HG02610 (cell line): Measurements from ENCODE around the gene EFTUD2.

Experiments
- ATAC-seq: cut with Tn5 transposase; IDR thresholded peaks from one replicate; pipeline ENCODE4 v1.9.1; 2021; ENCODE audit warnings: mild to moderate bottlenecking, moderate library complexity; ENCODE audit not compliant: unreplicated experiment

Gene EFTUD2

GRCh38 chr17:44889003-44889402 is 10.2 kb downstream of the EFTUD2 start:
- ATAC-seq: no peak

GRCh38 chr17:44887971-44888954 is 11.0 kb downstream of the EFTUD2 start:
- ATAC-seq: no peak

- no peak for ATAC-seq
Observed at GRCh38 chr17:44887016-44887415, 12.2 kb downstream of the EFTUD2 start.

- no peak for ATAC-seq
Observed at GRCh38 chr17:44884941-44885340, 14.3 kb downstream of the EFTUD2 start.

GRCh38 chr17:44881145-44881544 is 18.1 kb downstream of the EFTUD2 start:
- ATAC-seq: no peak

- ATAC-seq: no peak
Observed at GRCh38 chr17:44880062-44880461, 19.2 kb downstream of the EFTUD2 start.

- ATAC-seq: no peak
Observed at GRCh38 chr17:44879376-44879775, 19.9 kb downstream of the EFTUD2 start.

- ATAC-seq: no peak
Observed at GRCh38 chr17:44878627-44879221, 20.5 kb downstream of the EFTUD2 start.

- no peak for ATAC-seq
Observed at GRCh38 chr17:44877121-44877520, 22.1 kb downstream of the EFTUD2 start.

- no peak for ATAC-seq
Observed at GRCh38 chr17:44875761-44876160, 23.5 kb downstream of the EFTUD2 start.

GRCh38 chr17:44872131-44872768 is 27.0 kb downstream of the EFTUD2 start:
- no peak for ATAC-seq

- no peak for ATAC-seq
Observed at GRCh38 chr17:44871556-44871955, 27.7 kb downstream of the EFTUD2 start.

- no peak for ATAC-seq
Observed at GRCh38 chr17:44867841-44868240, 31.4 kb downstream of the EFTUD2 start.

- ATAC-seq: no peak
Observed at GRCh38 chr17:44865931-44866330, 33.3 kb downstream of the EFTUD2 start.

- ATAC-seq: no peak
Observed at GRCh38 chr17:44865231-44865660, 34.0 kb downstream of the EFTUD2 start.

- no peak for ATAC-seq
Observed at GRCh38 chr17:44864831-44865230, 34.4 kb downstream of the EFTUD2 start.

- no peak for ATAC-seq
Observed at GRCh38 chr17:44863061-44863918, 36.0 kb downstream of the EFTUD2 start.

GRCh38 chr17:44862278-44862914 is 36.8 kb downstream of the EFTUD2 start:
- ATAC-seq: no peak

- ATAC-seq: no peak
Observed at GRCh38 chr17:44859701-44860100, 39.5 kb downstream of the EFTUD2 start.

- no peak for ATAC-seq
Observed at GRCh38 chr17:44854192-44854591, 45.1 kb downstream of the EFTUD2 start.
